Activated CD8-positive, alpha-beta T cell treated with anti-CD3 and anti-CD28 coated beads, Interleukin-2, amount 10 ng/mL, durations not matched to agents 7 days and 5 days (primary cell): ENCODE results near the gene IFNA1. TPM values are rescaled to one million over a fixed set of nuclear protein-coding genes. Genes with fewer than 3 reads are reported as not detected.
A peak's percentile ranks its signal among the peaks of the same experiment; 100 is the strongest.

ENCODE experiments used
- ATAC-seq: fragments of 150-1000 bp; cut with Tn5 transposase; one replicate; pipeline ENCODE4 v1.10.0; 2021; ENCODE audit warnings: moderate library complexity
- CTCF ChIA-PET: fragments of 350-600 bp; sonication (Branson Sonifier 250); formaldehyde crosslinking; loops from one replicate; lab custom pipeline; 2021; ENCODE audit warnings: antibody characterized with exemption; lab: Charles Lee
- POLR2A ChIA-PET: fragments of 350-600 bp; sonication (Branson Sonifier 250); formaldehyde crosslinking; loops from one replicate; lab custom pipeline; 2021; ENCODE audit warnings: antibody characterized with exemption; lab: Charles Lee
- DNase-seq: peaks from one replicate; pipeline ENCODE4 v3.0.0-alpha.2; 2020
- H3K27ac Mint-ChIP-seq: one replicate; pipeline ENCODE4 v1.8.0; 2021; ENCODE audit warnings: mild to moderate bottlenecking, mixed read lengths
- H3K27me3 Mint-ChIP-seq: one replicate; pipeline ENCODE4 v1.8.0; 2021; ENCODE audit warnings: low read depth, mixed read lengths
- H3K36me3 Mint-ChIP-seq: one replicate; pipeline ENCODE4 v1.8.0; 2021; ENCODE audit warnings: low read depth, mixed read lengths
- H3K4me1 Mint-ChIP-seq: one replicate; pipeline ENCODE4 v1.8.0; 2021; ENCODE audit warnings: low read depth, mixed read lengths
- H3K4me3 Mint-ChIP-seq: one replicate; pipeline ENCODE4 v1.8.0; 2021; ENCODE audit warnings: mild to moderate bottlenecking, mixed read lengths
- H3K9me3 Mint-ChIP-seq: one replicate; pipeline ENCODE4 v1.8.0; 2022; ENCODE audit warnings: mixed read lengths; ENCODE audit not compliant: insufficient read depth
- total RNA-seq, 2 experiments: library from RNA; stranded (reverse); gene quantifications; one replicate each; pipeline ENCODE4 v1.2.3, GENCODE V29; 2021

IFNA1 gene
- total RNA-seq, 2 experiments from 2014 or later = not detected

DNA sequence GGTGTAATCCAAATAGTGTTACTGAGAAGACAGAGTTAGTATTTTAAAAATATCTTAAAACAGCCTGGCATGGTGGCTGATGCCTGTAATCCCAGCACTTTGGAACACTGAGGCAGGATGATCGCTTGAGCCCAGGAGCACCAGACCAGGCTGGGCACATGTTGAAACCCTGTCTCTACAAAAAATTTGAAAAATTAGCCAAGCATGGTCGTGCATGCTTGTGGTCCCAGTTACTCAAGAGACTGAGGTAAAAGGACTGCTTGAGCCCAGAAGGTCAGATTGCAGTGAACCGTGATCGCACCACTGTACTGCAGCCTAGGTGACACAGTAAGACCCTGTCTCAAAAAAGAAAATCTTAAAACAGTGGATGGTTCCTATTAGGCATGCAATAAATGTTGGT, 12.4 kb downstream of the IFNA1 start:
- no peak for ATAC-seq
- Mint-ChIP-seq H3K27me3 (peaks cover 14% of the 10 kb centered on the region), H3K9me3 (no peaks in the 10 kb centered on the region), H3K27ac (no peak overlapping the region), H3K36me3 (no peaks in the 10 kb centered on the region), H3K4me1 (no peaks in the 10 kb centered on the region), H3K4me3 (no peak overlapping the region)
- POLR2A ChIA-PET = no interaction called here
- CTCF ChIA-PET = interaction anchor here (1.1 to 1.8 kb wide), 4 partner anchors 18 to 270 kb away, joined by 4 to 8 read pairs (median 4); no protein-coding TSS in a partner anchor
- DNase-seq = no peak

DNA sequence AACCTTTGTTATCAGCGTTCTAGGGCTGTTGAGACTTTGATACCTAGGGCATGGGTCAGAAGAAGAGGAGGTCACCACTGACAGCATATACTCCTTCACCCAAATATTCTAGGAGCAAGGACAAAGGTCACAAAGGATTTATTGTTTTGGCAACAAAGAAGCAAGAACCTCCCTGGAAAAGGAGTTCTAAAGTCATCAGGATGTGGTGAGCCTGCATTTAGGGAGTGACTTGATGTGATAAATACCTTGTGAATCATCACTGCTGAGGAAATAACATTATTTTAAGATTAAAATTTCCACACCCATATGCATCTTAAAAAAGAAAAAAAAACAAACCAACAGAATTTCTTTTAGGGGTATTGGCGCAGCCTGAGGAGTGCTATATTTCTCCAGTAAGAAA, 13.9 kb downstream of the IFNA1 start:
- ATAC-seq = no peak
- H3K4me1 Mint-ChIP-seq = no peaks in the 10 kb centered on the region
- no peaks in the 10 kb centered on the region for H3K9me3 Mint-ChIP-seq
- CTCF ChIA-PET = interaction anchor here (0.9 to 2.6 kb wide), 10 partner anchors 20 to 300 kb away, joined by 3 to 13 read pairs (median 4); partner anchors contain the start of gene KLHL9
- no peaks in the 10 kb centered on the region for H3K36me3 Mint-ChIP-seq
- H3K27ac Mint-ChIP-seq = no peak overlapping the region
- POLR2A ChIA-PET = no interaction called here
- H3K27me3 Mint-ChIP-seq = peaks cover 20% of the 10 kb centered on the region
- no peak for DNase-seq
- no peak overlapping the region for H3K4me3 Mint-ChIP-seq

DNA sequence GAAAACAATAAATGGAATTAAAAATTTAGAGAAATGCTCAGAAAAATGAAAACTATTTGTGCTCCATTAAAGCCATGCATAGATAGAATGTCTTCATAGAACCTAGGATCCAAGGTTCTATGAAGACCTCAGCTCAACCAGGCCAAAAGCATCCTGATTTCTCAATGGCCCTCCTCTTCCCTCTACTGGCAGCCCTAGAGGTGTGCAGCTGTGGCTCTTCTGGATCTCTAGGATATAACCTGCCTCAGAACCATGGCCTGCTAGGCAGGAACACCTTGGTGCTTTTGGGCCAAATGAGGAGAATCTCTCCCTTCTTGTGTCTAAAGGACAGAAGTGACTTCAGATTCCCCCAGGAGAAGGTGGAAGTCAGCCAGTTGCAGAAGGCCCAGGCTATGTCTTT, 15.1 kb downstream of the IFNA1 start:
- ChIA-PET CTCF (interaction anchor here (0.7 to 2.6 kb wide), 23 partner anchors 8 to 323 kb away, joined by 3 to 14 read pairs (median 5); no protein-coding TSS in a partner anchor), POLR2A (no interaction called here)
- no peaks in the 10 kb centered on the region for H3K4me1 Mint-ChIP-seq
- no peak overlapping the region for H3K27ac Mint-ChIP-seq
- H3K9me3 Mint-ChIP-seq = no peaks in the 10 kb centered on the region
- no peak overlapping the region for H3K4me3 Mint-ChIP-seq
- H3K36me3 Mint-ChIP-seq = no peaks in the 10 kb centered on the region
- ATAC-seq (peak; percentile 83), DNase-seq (peak; percentile 32)
- peaks cover 23% of the 10 kb centered on the region for H3K27me3 Mint-ChIP-seq

DNA sequence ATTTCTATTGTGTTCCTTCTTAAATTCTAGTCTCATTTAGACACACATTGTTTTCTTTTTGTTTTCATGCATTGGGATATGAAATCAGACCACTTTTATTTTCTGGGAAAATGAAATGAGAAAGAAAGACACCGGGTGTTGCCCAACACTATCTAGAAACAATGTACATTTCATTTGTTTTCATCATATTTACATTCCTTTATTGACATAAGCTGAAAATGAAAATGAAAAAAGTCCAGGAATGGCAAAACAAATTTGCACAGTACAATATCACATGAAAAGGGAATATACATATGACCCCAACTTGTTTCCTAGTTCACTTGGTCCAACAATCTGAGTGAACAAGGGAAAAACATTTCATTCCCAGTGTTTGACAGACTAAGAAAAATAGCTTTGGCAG, 21.1 kb downstream of the IFNA1 start:
- Mint-ChIP-seq H3K27me3 (peaks cover 26% of the 10 kb centered on the region), H3K27ac (no peak overlapping the region), H3K4me3 (no peak overlapping the region), H3K9me3 (no peaks in the 10 kb centered on the region), H3K4me1 (no peaks in the 10 kb centered on the region), H3K36me3 (no peaks in the 10 kb centered on the region)
- ChIA-PET CTCF (interaction anchor here (1.5 to 1.9 kb wide), 2 partner anchors 27 to 226 kb away, joined by 6 read pairs; no protein-coding TSS in a partner anchor), POLR2A (no interaction called here)
- DNase-seq (no peak), ATAC-seq (no peak)

DNA sequence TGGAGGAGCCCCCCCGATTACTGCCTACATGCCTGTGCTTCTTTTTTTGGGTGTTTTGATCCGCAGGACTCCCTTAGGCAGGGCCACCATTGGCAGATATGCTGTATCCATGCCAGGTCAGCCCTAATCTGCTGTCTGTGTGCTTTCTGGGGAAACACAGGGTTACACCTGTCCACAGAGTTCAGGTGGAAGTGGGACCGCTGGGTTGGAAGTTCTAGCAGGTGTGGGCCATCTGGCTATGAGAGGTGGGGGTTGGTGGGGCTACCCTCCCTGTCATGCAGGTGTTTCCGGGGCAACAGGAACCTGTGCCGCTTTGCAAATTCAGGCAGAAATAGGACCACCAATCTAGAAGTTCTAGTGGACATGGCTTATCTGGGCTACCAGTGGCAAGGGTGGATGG, 24.9 kb downstream of the IFNA1 start:
- ChIA-PET POLR2A (no interaction called here), CTCF (interaction anchor here (0.7 to 3.2 kb wide), 16 partner anchors 8 to 325 kb away, joined by 3 to 16 read pairs (median 4); no protein-coding TSS in a partner anchor)

DNA sequence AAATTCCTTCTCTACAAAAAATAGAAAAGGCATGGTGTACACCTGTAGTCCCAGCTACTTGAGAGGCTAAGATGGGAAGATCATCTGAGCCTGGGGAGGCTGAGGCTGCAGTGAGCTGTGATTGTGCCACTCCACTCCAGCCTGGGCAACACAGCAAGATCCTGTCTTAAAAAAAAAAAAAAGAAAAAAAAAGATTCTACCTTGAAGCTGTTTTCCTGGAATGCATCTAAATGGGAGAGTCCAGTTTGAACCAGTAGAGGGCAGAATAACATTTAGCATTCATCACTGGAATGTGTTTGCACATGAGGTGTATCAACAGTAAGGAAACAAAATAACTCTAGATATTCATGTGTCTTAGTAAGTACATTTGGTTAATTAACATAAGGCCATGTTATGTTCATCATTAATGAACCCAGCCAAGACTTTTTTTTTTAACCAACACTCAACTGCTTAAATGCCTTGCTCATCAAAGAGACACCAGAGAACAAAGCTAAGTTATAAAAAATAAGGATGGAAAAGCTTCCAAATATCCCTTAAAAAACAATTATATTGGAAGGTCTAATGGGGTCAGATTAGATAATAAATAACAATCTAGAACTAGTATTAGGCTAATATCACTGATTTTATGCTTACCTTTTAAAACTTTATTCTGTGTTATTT, 25.8 kb downstream of the IFNA1 start:
- ATAC-seq (peak; percentile 65), DNase-seq (peak; percentile 43)
- H3K27ac Mint-ChIP-seq = no peak overlapping the region
- no peaks in the 10 kb centered on the region for H3K4me1 Mint-ChIP-seq
- ChIA-PET CTCF (interaction anchor here (0.7 to 3.2 kb wide), 32 partner anchors 9 to 347 kb away, joined by 3 to 16 read pairs (median 4); no protein-coding TSS in a partner anchor), POLR2A (no interaction called here)
- H3K4me3 Mint-ChIP-seq = no peak overlapping the region
- H3K27me3 Mint-ChIP-seq = peaks cover 15% of the 10 kb centered on the region
- H3K9me3 Mint-ChIP-seq = no peaks in the 10 kb centered on the region
- no peaks in the 10 kb centered on the region for H3K36me3 Mint-ChIP-seq

More for the DNA sequence above, 24.9 kb downstream of the IFNA1 start:
- DNase-seq = no peak
- Mint-ChIP-seq H3K4me1 (no peaks in the 10 kb centered on the region), H3K27me3 (peaks cover 17% of the 10 kb centered on the region), H3K27ac (no peak overlapping the region), H3K36me3 (no peaks in the 10 kb centered on the region), H3K9me3 (no peaks in the 10 kb centered on the region), H3K4me3 (no peak overlapping the region)
- no peak for ATAC-seq

DNA sequence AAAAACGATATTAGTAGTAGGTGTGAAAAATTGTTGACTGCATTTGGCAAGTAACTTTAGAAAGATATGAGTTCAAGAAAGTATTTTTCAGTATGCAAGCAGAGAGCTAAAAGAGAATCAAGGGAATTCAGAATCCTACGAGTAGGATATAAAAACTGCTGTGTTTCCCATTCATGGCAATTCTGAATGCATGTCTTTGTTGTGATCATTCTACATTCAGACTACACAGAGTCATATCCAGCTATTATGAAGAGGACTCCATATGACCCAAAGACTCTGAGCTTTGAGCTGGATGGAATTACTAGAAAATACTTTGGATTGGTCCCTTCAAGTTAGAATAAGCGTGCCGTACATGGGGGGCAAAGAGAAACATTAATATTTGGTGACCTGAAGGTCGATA, 29.9 kb downstream of the IFNA1 start:
- no peak overlapping the region for H3K27ac Mint-ChIP-seq
- H3K4me1 Mint-ChIP-seq = no peaks in the 10 kb centered on the region
- no peak overlapping the region for H3K4me3 Mint-ChIP-seq
- no peaks in the 10 kb centered on the region for H3K36me3 Mint-ChIP-seq
- H3K27me3 Mint-ChIP-seq = peaks cover 3% of the 10 kb centered on the region
- ChIA-PET CTCF (interaction anchor here (0.9 to 1.6 kb wide), 3 partner anchors 36 to 318 kb away, joined by 3 to 4 read pairs (median 3); no protein-coding TSS in a partner anchor), POLR2A (no interaction called here)
- ATAC-seq (no peak), DNase-seq (no peak)
- no peaks in the 10 kb centered on the region for H3K9me3 Mint-ChIP-seq

DNA sequence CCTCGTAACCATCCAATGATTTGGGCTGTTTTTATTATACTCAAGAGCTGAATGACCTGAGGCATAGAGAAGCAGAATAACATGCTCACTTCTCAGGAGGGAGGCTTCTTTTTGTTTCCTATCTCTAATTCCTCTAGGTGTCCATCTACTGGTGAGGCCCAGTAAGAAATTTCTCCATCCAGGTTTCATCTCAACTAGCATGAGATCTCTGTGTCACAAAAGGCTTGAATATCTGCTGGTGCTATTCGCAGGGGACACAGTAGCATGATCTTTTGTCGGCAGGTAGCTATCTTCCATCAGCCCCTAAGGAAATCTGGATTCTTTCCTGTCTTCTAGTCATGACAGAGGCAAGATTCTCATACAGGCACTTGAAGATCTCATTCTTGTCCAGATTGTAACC, 33.0 kb downstream of the IFNA1 start:
- no peaks in the 10 kb centered on the region for H3K36me3 Mint-ChIP-seq
- no peak overlapping the region for H3K27ac Mint-ChIP-seq
- CTCF ChIA-PET = interaction anchor here (0.8 to 1.4 kb wide), 4 partner anchors 39 to 278 kb away, joined by 3 to 6 read pairs (median 4); no protein-coding TSS in a partner anchor
- no peaks in the 10 kb centered on the region for H3K9me3 Mint-ChIP-seq
- ATAC-seq (no peak), DNase-seq (no peak)
- POLR2A ChIA-PET = no interaction called here
- H3K27me3 Mint-ChIP-seq = no peaks in the 10 kb centered on the region
- no peak overlapping the region for H3K4me3 Mint-ChIP-seq
- no peaks in the 10 kb centered on the region for H3K4me1 Mint-ChIP-seq

DNA sequence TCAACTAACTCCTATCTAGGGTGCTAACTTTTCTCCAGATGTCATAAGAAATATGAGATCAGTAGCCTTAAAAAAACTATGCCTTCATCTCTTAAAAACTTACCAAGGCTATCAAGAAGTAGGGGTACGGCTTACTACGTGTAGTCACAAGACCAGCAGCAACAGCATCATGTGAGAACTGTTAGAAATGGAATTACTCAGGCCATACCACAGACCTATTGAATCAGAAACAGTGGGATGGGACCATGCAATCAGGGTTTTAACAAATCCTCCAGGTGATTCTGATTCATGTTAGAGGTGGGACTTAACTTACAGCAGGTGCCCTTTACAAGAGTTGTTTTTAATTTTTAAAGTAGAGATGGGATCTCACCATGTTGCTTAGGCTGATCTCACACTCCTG, 37.2 kb downstream of the IFNA1 start:
- Mint-ChIP-seq H3K4me1 (no peaks in the 10 kb centered on the region), H3K9me3 (no peaks in the 10 kb centered on the region), H3K27ac (no peak overlapping the region), H3K27me3 (no peaks in the 10 kb centered on the region), H3K4me3 (no peak overlapping the region), H3K36me3 (no peaks in the 10 kb centered on the region)
- POLR2A ChIA-PET = no interaction called here
- DNase-seq = no peak
- no peak for ATAC-seq
- CTCF ChIA-PET = interaction anchor here (0.7 kb wide), 1 partner anchor 23 kb away, joined by 3 read pairs; no protein-coding TSS in a partner anchor

DNA sequence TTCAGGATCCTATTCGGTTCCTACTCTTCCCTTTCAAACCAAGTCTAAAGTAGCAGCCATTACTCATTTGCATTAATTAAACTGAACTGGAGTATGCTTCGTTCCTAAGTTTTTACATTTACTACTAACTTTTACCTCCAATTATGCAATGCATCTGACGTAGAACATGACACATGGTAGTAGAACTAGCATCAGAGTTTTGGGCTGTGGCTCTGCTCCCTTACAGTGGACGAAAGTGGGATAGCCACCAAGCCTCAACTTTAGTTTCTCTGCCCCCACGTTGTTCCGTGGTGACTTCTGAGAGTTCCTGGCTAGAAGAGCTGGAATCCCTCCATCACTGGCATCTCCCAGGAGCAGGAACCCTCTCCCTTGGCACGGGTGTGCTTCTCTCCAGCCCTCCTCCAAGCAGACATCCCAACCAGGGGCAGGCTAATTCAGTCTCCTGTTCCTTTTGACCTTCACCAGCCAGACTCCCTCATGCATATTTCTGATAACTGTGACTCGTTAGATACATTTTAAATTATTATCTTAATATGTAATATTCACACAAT, 39.0 kb downstream of the IFNA1 start:
- ATAC-seq (no peak), DNase-seq (no peak)
- ChIA-PET CTCF (no interaction called here), POLR2A (no interaction called here)
- Mint-ChIP-seq H3K27ac (no peak overlapping the region), H3K9me3 (no peaks in the 10 kb centered on the region), H3K36me3 (no peaks in the 10 kb centered on the region), H3K27me3 (no peaks in the 10 kb centered on the region), H3K4me3 (no peak overlapping the region), H3K4me1 (no peaks in the 10 kb centered on the region)

DNA sequence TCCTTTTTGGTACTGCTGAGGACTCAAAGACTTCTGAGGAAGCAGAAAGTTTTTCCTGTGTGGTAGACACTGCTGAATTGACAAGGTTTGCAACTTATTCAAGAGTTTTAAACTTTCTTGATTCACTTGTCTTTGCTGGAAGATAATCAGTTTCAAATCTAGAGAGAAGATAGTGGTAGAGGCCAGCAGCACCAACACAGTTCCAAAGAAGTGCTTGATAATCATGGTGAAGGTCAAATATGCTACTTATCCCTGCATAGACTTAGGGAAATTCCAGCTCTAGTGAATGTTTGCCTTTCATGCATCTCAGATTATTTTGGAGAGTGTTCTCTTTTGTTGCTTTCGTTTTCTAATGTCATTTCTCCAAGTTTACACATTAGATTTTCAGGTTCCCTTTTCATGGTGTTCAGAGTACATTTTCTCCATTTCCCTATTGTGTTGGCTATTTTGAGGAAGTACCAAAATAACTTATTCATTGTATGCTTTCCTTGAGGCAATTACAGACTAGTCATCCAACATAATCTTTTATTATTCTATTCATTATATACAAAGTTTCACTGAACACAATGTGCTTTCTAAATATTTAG, 41.3 kb downstream of the IFNA1 start:
- CTCF ChIA-PET = interaction anchor here (1.1 to 1.6 kb wide), 2 partner anchors 16 to 47 kb away, joined by 3 read pairs; no protein-coding TSS in a partner anchor
- H3K36me3 Mint-ChIP-seq = no peaks in the 10 kb centered on the region
- ATAC-seq = no peak

More for the DNA sequence above, 41.3 kb downstream of the IFNA1 start:
- no peak for DNase-seq
- H3K9me3 Mint-ChIP-seq = no peaks in the 10 kb centered on the region
- no peaks in the 10 kb centered on the region for H3K4me1 Mint-ChIP-seq
- no peak overlapping the region for H3K4me3 Mint-ChIP-seq
- peaks cover 6% of the 10 kb centered on the region for H3K27me3 Mint-ChIP-seq
- POLR2A ChIA-PET = no interaction called here
- H3K27ac Mint-ChIP-seq = no peak overlapping the region
